Common myeloid progenitor, CD34-positive (primary cell): ENCODE results near the gene SLC30A1.

ENCODE experiments used
- CTCF ChIA-PET: fragments of 350-600 bp; sonication (Branson Sonifier 250); formaldehyde crosslinking; loops from one replicate; lab custom pipeline; 2021; ENCODE audit warnings: antibody characterized with exemption; lab: Charles Lee
- POLR2A ChIA-PET: fragments of 350-600 bp; sonication (Branson Sonifier 250); formaldehyde crosslinking; loops from one replicate; lab custom pipeline; 2021; ENCODE audit warnings: antibody characterized with exemption; lab: Charles Lee
- DNase-seq, 3 donors: peaks; one replicate each; pipeline versions ENCODE4 v3.0.0 to v3.0.0-alpha.2; 2013
- H3K27ac ChIP-seq, 2 experiments: 1 replicate in 1 of 2; 2 replicates in 1 of 2; pipeline ENCODE4 v1.7.0; 2013; ENCODE audit warnings: inconsistent platforms in 2 of 2, low read length in 2 of 2, mild to moderate bottlenecking in 2 of 2, low read depth in 1 of 2, moderate library complexity in 1 of 2; ENCODE audit not compliant: severe bottlenecking in 2 of 2, insufficient read depth in 1 of 2, poor library complexity in 1 of 2
- H3K27me3 ChIP-seq, 5 experiments: replicated peaks in 2 of 5; 1 replicate in 3 of 5; 2 replicates in 2 of 5; pipeline versions ENCODE4 v1.6.1 to v1.7.0; 2013; ENCODE audit warnings: low read length in 4 of 5, mild to moderate bottlenecking in 2 of 5, moderate library complexity in 2 of 5, inconsistent platforms in 1 of 5; ENCODE audit not compliant: insufficient read depth in 5 of 5, control insufficient read depth in 4 of 5
- H3K36me3 ChIP-seq, 4 experiments: 1 replicate in 2 of 4; 2 replicates in 2 of 4; pipeline versions ENCODE4 v1.6.1 to v1.7.0; 2013; ENCODE audit warnings: low read length in 3 of 4, control low read depth in 1 of 4, mild to moderate bottlenecking in 1 of 4; ENCODE audit not compliant: control insufficient read depth in 4 of 4, insufficient read depth in 4 of 4
- H3K4me1 ChIP-seq, 4 experiments: 1 replicate in 3 of 4; 2 replicates in 1 of 4; pipeline versions ENCODE4 v1.6.1 to v1.7.1; 2013; ENCODE audit warnings: low read length in 3 of 4, mild to moderate bottlenecking in 3 of 4, control low read depth in 1 of 4, inconsistent platforms in 1 of 4, moderate library complexity in 1 of 4; ENCODE audit not compliant: control insufficient read depth in 4 of 4, insufficient read depth in 4 of 4; ENCODE audit errors: control extremely low read depth in 1 of 4
- H3K4me3 ChIP-seq, 7 experiments: 1 replicate in 4 of 7; 2 replicates in 3 of 7; pipeline versions ENCODE4 v1.5.1 to v1.7.0; 2013; ENCODE audit warnings: mild to moderate bottlenecking in 7 of 7, low read length in 6 of 7, moderate library complexity in 6 of 7, inconsistent platforms in 2 of 7, low read depth in 2 of 7, control low read depth in 1 of 7; ENCODE audit not compliant: insufficient read depth in 4 of 7, control insufficient read depth in 1 of 7; ENCODE audit errors: extremely low read depth in 1 of 7
- H3K9me3 ChIP-seq, 5 experiments: 1 replicate in 4 of 5; 2 replicates in 1 of 5; pipeline versions ENCODE4 v1.6.1 to v1.7.1; 2013; ENCODE audit warnings: low read length in 4 of 5, mild to moderate bottlenecking in 2 of 5, inconsistent platforms in 1 of 5, low read depth in 1 of 5, moderate library complexity in 1 of 5; ENCODE audit not compliant: control insufficient read depth in 4 of 5, insufficient read depth in 2 of 5; ENCODE audit errors: control extremely low read depth in 1 of 5
- WGBS: methylation state at CpG from one replicate; pipeline ENCODE4 v1.1.5; 2013; ENCODE audit not compliant: insufficient coverage; 5-methylcytosine and 5-hydroxymethylcytosine counted together

The SLC30A1 gene

GRCh38 chr1:211530102-211530501 lies 48.9 kb downstream of the SLC30A1 start:
- 17% methylated on average over 1 of the region's 2 CpGs for WGBS
- H3K27ac ChIP-seq: no peak overlapping the region
- H3K4me1 ChIP-seq: peaks cover 0 to 37% (median 23%) of the 10 kb centered on the region in 4 experiments
- CTCF ChIA-PET: interaction anchor here (1.4 to 2.7 kb wide), 3 partner anchors 11 to 119 kb away, joined by 3 to 12 read pairs (median 5); no protein-coding TSS in a partner anchor
- no peak for DNase-seq
- H3K36me3 ChIP-seq: no peaks in the 10 kb centered on the region
- H3K4me3 ChIP-seq: no peak overlapping the region
- H3K9me3 ChIP-seq: no peaks in the 10 kb centered on the region
- H3K27me3 ChIP-seq: no peaks in the 10 kb centered on the region
- POLR2A ChIA-PET: no interaction called here

DNA sequence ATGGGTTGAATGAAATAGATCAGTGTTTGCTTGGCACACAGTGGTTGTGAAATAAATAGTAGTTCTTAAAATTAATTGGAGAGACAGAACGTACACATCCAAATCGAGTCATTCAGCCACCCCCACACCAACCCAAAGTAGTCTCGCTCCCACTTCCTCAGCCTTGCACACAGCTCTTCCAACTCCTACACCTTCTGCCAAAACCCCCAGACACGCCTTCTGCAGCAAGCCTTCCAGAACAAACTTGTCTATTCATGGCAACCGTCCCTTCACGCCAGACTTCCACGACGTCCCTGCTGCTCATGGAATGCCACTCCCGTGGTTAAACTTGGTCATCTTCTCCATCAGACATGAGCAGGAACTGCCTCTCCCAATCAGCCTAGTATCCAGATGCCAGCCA lies 49.5 kb downstream of the SLC30A1 start:
- 96% methylated on average over 7 of the region's 9 CpGs for WGBS
- CTCF ChIA-PET: interaction anchor here (2.2 to 2.7 kb wide), 2 partner anchors 12 to 14 kb away, joined by 5 to 12 read pairs; no protein-coding TSS in a partner anchor

GRCh38 chr1:211529011-211529410 lies 50.0 kb downstream of the SLC30A1 start:
- Histone ChIP-seq H3K36me3 (no peaks in the 10 kb centered on the region), H3K4me1 (peaks cover 0 to 37% (median 23%) of the 10 kb centered on the region in 4 experiments), H3K27me3 (no peaks in the 10 kb centered on the region), H3K4me3 (no peak overlapping the region), H3K27ac (no peak overlapping the region), H3K9me3 (no peaks in the 10 kb centered on the region)
- DNase-seq: no peak
- ChIA-PET CTCF (interaction anchor here (1.7 to 2.7 kb wide), 4 partner anchors 12 to 122 kb away, joined by 4 to 12 read pairs (median 4); no protein-coding TSS in a partner anchor), POLR2A (interaction anchor here (1.0 kb wide), 1 partner anchor 14 kb away, joined by 3 read pairs; no protein-coding TSS in a partner anchor)
- WGBS: 97% methylated on average over 6 of the region's 7 CpGs

More for the DNA sequence above, 49.5 kb downstream of the SLC30A1 start:
- Histone ChIP-seq H3K4me3 (no peak overlapping the region), H3K36me3 (no peaks in the 10 kb centered on the region), H3K4me1 (peaks cover 0 to 37% (median 23%) of the 10 kb centered on the region in 4 experiments), H3K27me3 (no peaks in the 10 kb centered on the region), H3K27ac (no peak overlapping the region), H3K9me3 (no peaks in the 10 kb centered on the region)
- POLR2A ChIA-PET: no interaction called here
- no peak for DNase-seq

DNA sequence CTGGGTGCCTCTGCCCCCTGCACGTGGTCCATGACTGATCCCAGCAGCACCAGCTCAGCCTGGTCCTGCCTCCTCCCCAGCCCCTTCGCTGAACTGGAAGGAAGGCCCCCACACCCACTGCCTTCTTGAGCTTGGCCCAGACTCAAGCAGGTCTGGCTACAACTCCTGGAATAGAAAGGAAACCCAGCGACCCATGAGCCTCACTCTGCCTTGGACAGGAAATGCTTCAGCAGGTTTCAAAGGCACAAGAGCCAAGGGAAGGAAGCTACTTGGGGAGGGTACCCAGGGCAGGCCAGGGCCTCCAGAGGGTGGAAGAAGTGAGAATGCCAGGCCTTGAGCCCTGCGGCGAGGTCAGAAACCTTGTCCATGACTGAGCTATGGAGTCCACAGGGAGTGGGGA lies 51.1 kb downstream of the SLC30A1 start:
- DNase-seq: peak in 2 of 3 donors; percentile 38 to 39
- no peaks in the 10 kb centered on the region for H3K27me3 ChIP-seq
- 9% methylated on average over 5 of the region's 5 CpGs for WGBS
- H3K36me3 ChIP-seq: no peaks in the 10 kb centered on the region
- H3K4me3 ChIP-seq: no peak overlapping the region
- POLR2A ChIA-PET: interaction anchor here (1.0 kb wide), 1 partner anchor 12 kb away, joined by 3 read pairs; no protein-coding TSS in a partner anchor
- no peaks in the 10 kb centered on the region for H3K9me3 ChIP-seq
- no peak overlapping the region for H3K27ac ChIP-seq
- CTCF ChIA-PET: interaction anchor here (1.0 to 2.7 kb wide), 11 partner anchors 10 to 205 kb away, joined by 3 to 12 read pairs (median 3); no protein-coding TSS in a partner anchor
- H3K4me1 ChIP-seq: peaks cover 0 to 37% (median 23%) of the 10 kb centered on the region in 4 experiments

GRCh38 chr1:211527006-211527405 lies 52.0 kb downstream of the SLC30A1 start:
- Histone ChIP-seq H3K9me3 (no peaks in the 10 kb centered on the region), H3K27ac (no peak overlapping the region), H3K4me3 (no peak overlapping the region), H3K36me3 (no peaks in the 10 kb centered on the region), H3K4me1 (peaks cover 0 to 36% (median 23%) of the 10 kb centered on the region in 4 experiments), H3K27me3 (no peaks in the 10 kb centered on the region)
- WGBS: 86% methylated on average over 2 of the region's 3 CpGs
- CTCF ChIA-PET: interaction anchor here (1.2 to 1.8 kb wide), 5 partner anchors 15 to 204 kb away, joined by 3 to 4 read pairs (median 4); no protein-coding TSS in a partner anchor
- POLR2A ChIA-PET: no interaction called here
- no peak for DNase-seq

GRCh38 chr1:211526101-211526500 lies 52.9 kb downstream of the SLC30A1 start:
- Histone ChIP-seq H3K27ac (no peak overlapping the region), H3K4me1 (peaks cover 0 to 31% (median 21%) of the 10 kb centered on the region in 4 experiments), H3K9me3 (no peaks in the 10 kb centered on the region), H3K36me3 (no peaks in the 10 kb centered on the region), H3K4me3 (no peak overlapping the region), H3K27me3 (no peaks in the 10 kb centered on the region)
- ChIA-PET CTCF (no interaction called here), POLR2A (no interaction called here)
- no CpG with 5 or more reads among the region's 1 CpG for WGBS
- DNase-seq: no peak

DNA sequence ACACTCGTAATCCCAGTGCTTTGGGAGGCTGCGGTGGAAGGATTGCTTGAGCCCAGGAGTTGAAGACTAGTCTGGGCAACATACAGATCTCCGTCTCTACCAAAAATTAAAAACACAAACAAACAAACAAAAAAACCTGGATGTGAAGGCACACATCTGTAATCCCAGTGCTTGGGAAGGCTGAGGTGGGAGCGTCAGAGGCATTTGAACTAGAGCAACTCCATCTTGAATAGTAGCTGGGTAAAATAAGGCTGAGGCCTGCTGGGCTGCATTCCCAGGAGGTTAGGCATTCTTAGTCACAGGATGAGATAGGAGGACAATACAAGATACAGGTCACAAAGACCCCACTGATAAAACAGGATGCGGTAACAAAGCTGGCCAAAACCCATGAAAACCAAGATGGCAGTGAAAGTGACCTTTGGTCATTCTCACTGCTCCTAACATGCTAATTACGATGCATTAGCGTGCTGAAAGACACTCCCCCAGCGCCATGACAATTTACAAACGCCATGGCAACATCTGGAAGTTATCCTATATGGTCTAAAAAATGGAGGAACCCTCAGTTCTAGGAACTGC lies 53.8 kb downstream of the SLC30A1 start:
- ChIA-PET CTCF (interaction anchor here (0.7 kb wide), 1 partner anchor 23 kb away, joined by 3 read pairs; no protein-coding TSS in a partner anchor), POLR2A (no interaction called here)
- WGBS: 99% methylated on average over 8 of the region's 9 CpGs
- no peak overlapping the region for H3K4me3 ChIP-seq
- DNase-seq: no peak
- H3K9me3 ChIP-seq: no peaks in the 10 kb centered on the region
- H3K27me3 ChIP-seq: no peaks in the 10 kb centered on the region
- no peak overlapping the region for H3K27ac ChIP-seq
- H3K36me3 ChIP-seq: no peaks in the 10 kb centered on the region
- H3K4me1 ChIP-seq: peaks cover 0 to 26% (median 17%) of the 10 kb centered on the region in 4 experiments
